NCI-H1694 (cell line): Measurements from ENCODE around the gene TRAPPC10.

Source experiments
- DNase-seq: peaks from one replicate; lab custom pipeline; 2025; lab: John Stamatoyannopoulos, UW

The TRAPPC10 gene

GRCh38 chr21:44039828-44040227, 27.7 kb downstream of the TRAPPC10 start:
- no peak for DNase-seq

- DNase-seq: no peak
Observed at GRCh38 chr21:44043613-44044012, 31.5 kb downstream of the TRAPPC10 start.

- DNase-seq: no peak
Observed at GRCh38 chr21:44046734-44047133, 34.6 kb downstream of the TRAPPC10 start.

- no peak for DNase-seq
Observed at GRCh38 chr21:44047996-44048560, 36.0 kb downstream of the TRAPPC10 start.

GRCh38 chr21:44049182-44049581, 37.1 kb downstream of the TRAPPC10 start:
- DNase-seq: no peak

- no peak for DNase-seq
Observed at GRCh38 chr21:44049606-44050005, 37.5 kb downstream of the TRAPPC10 start.

GRCh38 chr21:44050276-44050675, 38.2 kb downstream of the TRAPPC10 start:
- no peak for DNase-seq

- DNase-seq: no peak
Observed at GRCh38 chr21:44051462-44051941, 39.4 kb downstream of the TRAPPC10 start.

GRCh38 chr21:44052071-44052829, 40.1 kb downstream of the TRAPPC10 start:
- DNase-seq: no peak

GRCh38 chr21:44052830-44053226, 40.7 kb downstream of the TRAPPC10 start:
- no peak for DNase-seq

GRCh38 chr21:44053567-44053966, 41.5 kb downstream of the TRAPPC10 start:
- no peak for DNase-seq

- no peak for DNase-seq
Observed at GRCh38 chr21:44054710-44055109, 42.6 kb downstream of the TRAPPC10 start.

GRCh38 chr21:44057055-44057454, 44.9 kb downstream of the TRAPPC10 start:
- no peak for DNase-seq

GRCh38 chr21:44057960-44058651, 46.0 kb downstream of the TRAPPC10 start:
- DNase-seq: no peak

- no peak for DNase-seq
Observed at GRCh38 chr21:44058652-44058964, 46.5 kb downstream of the TRAPPC10 start.

- DNase-seq: no peak
Observed at GRCh38 chr21:44058981-44059380, 46.9 kb downstream of the TRAPPC10 start.

GRCh38 chr21:44059710-44060109, 47.6 kb downstream of the TRAPPC10 start:
- DNase-seq: no peak

- DNase-seq: no peak
Observed at GRCh38 chr21:44062380-44062779, 50.3 kb downstream of the TRAPPC10 start.

GRCh38 chr21:44063151-44063912, 51.2 kb downstream of the TRAPPC10 start:
- DNase-seq: no peak

- DNase-seq: no peak
Observed at GRCh38 chr21:44064852-44065403, 52.8 kb downstream of the TRAPPC10 start.

GRCh38 chr21:44065428-44065827, 53.3 kb downstream of the TRAPPC10 start:
- no peak for DNase-seq

GRCh38 chr21:44066116-44066515, 54.0 kb downstream of the TRAPPC10 start:
- DNase-seq: no peak
